BJ (cell line): ENCODE results near the gene GPR132. TPM values are rescaled to one million over a fixed set of nuclear protein-coding genes. Genes with fewer than 3 reads are reported as not detected.

Source experiments
- CTCF ChIA-PET: fragments of 350-600 bp; formaldehyde crosslinking; extraction: SDS; loops from one replicate; lab custom pipeline; 2021; ENCODE audit warnings: antibody characterized with exemption, inconsistent platforms; lab: Yijun Ruan, JAX
- POLR2A ChIA-PET: fragments of 300-600 bp; sonication (Branson Sonifier 250); formaldehyde crosslinking; extraction: SDS; loops from one replicate; lab custom pipeline; 2021; ENCODE audit warnings: antibody characterized with exemption; lab: Charles Lee
- DNase-seq: peaks from one replicate; pipeline ENCODE4 v3.0.0-alpha.2; 2011; ENCODE audit warnings: low read depth
- H3K27me3 ChIP-seq: 2 replicates; pipeline ENCODE4 v1.6.0; 2011; ENCODE audit warnings: low read length; ENCODE audit not compliant: control insufficient read depth, insufficient read depth
- H3K36me3 ChIP-seq: 2 replicates; pipeline ENCODE4 v1.5.1; 2011; ENCODE audit warnings: low read length; ENCODE audit not compliant: control insufficient read depth, insufficient read depth
- H3K4me3 ChIP-seq: 2 replicates; pipeline ENCODE4 v1.5.1; 2011; ENCODE audit warnings: low read depth, mild to moderate bottlenecking, control low read depth, low read length
- CTCF ChIP-seq: IDR thresholded peaks from 2 replicates; pipeline ENCODE4 v1.5.1; 2011; ENCODE audit warnings: low read depth, mild to moderate bottlenecking, control low read depth, inconsistent platforms, low read length, moderate library complexity; ENCODE audit not compliant: insufficient read depth
- polyA plus RNA-seq: library from polyadenylated mRNA; depleted of rRNA; stranded (reverse); fragments of >200 nt; gene quantifications from 2 replicates; pipeline ENCODE4 v1.2.3, GENCODE V29; 2011

The GPR132 gene
- polyA plus RNA-seq, 1 experiment: 0.13 TPM

- TF ChIP-seq CTCF: no peak
- Histone ChIP-seq H3K27me3 (no peaks in the 10 kb centered on the region; the same call in 1 of the 2 replicates), H3K4me3 (no peak overlapping the region), H3K36me3 (no peaks in the 10 kb centered on the region)
- no peak for DNase-seq
- CTCF ChIA-PET: interaction anchor here (1.3 kb wide), 1 partner anchor 16 kb away, joined by 5 read pairs; no protein-coding TSS in a partner anchor
- POLR2A ChIA-PET: no interaction called here
Measured at GRCh38 chr14:105061428-105062047, 3.7 kb downstream of the GPR132 start.

GRCh38 chr14:105060751-105061427 lies 4.3 kb downstream of the GPR132 start:
- DNase-seq: no peak
- Histone ChIP-seq H3K36me3 (no peaks in the 10 kb centered on the region), H3K4me3 (no peak overlapping the region), H3K27me3 (no peaks in the 10 kb centered on the region; the same call in 1 of the 2 replicates)
- ChIA-PET CTCF (interaction anchor here (0.7 to 1.3 kb wide), 2 partner anchors 11 to 16 kb away, joined by 3 to 5 read pairs; no protein-coding TSS in a partner anchor), POLR2A (no interaction called here)
- TF ChIP-seq CTCF: no peak

GRCh38 chr14:105059925-105060565 lies 5.2 kb downstream of the GPR132 start:
- TF ChIP-seq CTCF: no peak
- Histone ChIP-seq H3K27me3 (peaks cover 1% of the 10 kb centered on the region), H3K36me3 (no peaks in the 10 kb centered on the region), H3K4me3 (no peak overlapping the region)
- CTCF ChIA-PET: interaction anchor here (0.7 to 1.7 kb wide), 3 partner anchors 10 to 15 kb away, joined by 3 to 5 read pairs (median 4); no protein-coding TSS in a partner anchor
- DNase-seq: no peak
- POLR2A ChIA-PET: no interaction called here

- no peak for DNase-seq
- no peak for TF ChIP-seq CTCF
- Histone ChIP-seq H3K36me3 (no peaks in the 10 kb centered on the region), H3K27me3 (peaks cover 1% of the 10 kb centered on the region), H3K4me3 (no peak overlapping the region)
- ChIA-PET CTCF (interaction anchor here (0.9 to 1.7 kb wide), 4 partner anchors 11 to 86 kb away, joined by 3 to 4 read pairs (median 4); no protein-coding TSS in a partner anchor), POLR2A (no interaction called here)
Measured at GRCh38 chr14:105059035-105059924, 6.0 kb downstream of the GPR132 start.
